CD14-positive monocyte (primary cell): ENCODE results near the gene THEM4. TPM values are rescaled to one million over a fixed set of nuclear protein-coding genes. Genes with fewer than 3 reads are reported as not detected.
"Not testable (repeated sequence)": the region's sequence is repeated elsewhere in the genome, so short reads cannot be mapped to it uniquely, and the experiment has no call there.

Experiments
- DNase-seq, 3 donors: peaks; one replicate each; pipeline ENCODE4 v3.0.0-alpha.2; 2011 to 2022
- H2AFZ ChIP-seq: 2 replicates; pipeline ENCODE4 v1.6.0; 2012; ENCODE audit warnings: mild to moderate bottlenecking, low read depth, low read length, inconsistent platforms; ENCODE audit not compliant: insufficient read depth, poor library complexity, severe bottlenecking
- H3K27ac ChIP-seq, 2 donors: 1 replicate in 1 of 2; 2 replicates in 1 of 2; pipeline ENCODE4 v1.5.1; 2012 to 2013; ENCODE audit warnings: low read length in 2 of 2, control low read depth in 1 of 2, inconsistent platforms in 1 of 2, low read depth in 1 of 2, mild to moderate bottlenecking in 1 of 2
- H3K27me3 ChIP-seq, 2 donors: one replicate each; pipeline versions ENCODE4 v1.6.0 to v1.6.1; 2011 to 2013; ENCODE audit warnings: low read length in 2 of 2; ENCODE audit not compliant: control insufficient read depth in 2 of 2, insufficient read depth in 2 of 2
- H3K36me3 ChIP-seq, 2 donors: replicated peaks in 1 of 2; 1 replicate in 1 of 2; 2 replicates in 1 of 2; pipeline versions ENCODE4 v1.5.1 to v1.6.1; 2012 to 2013; ENCODE audit warnings: low read length in 2 of 2, control low read depth in 1 of 2, inconsistent platforms in 1 of 2, mild to moderate bottlenecking in 1 of 2; ENCODE audit not compliant: insufficient read depth in 2 of 2, control insufficient read depth in 1 of 2
- H3K4me1 ChIP-seq, 2 donors: 1 replicate in 1 of 2; 2 replicates in 1 of 2; pipeline versions ENCODE4 v1.5.1 to v1.6.1; 2012 to 2013; ENCODE audit warnings: low read length in 2 of 2, control low read depth in 1 of 2, inconsistent platforms in 1 of 2, mild to moderate bottlenecking in 1 of 2, moderate library complexity in 1 of 2; ENCODE audit not compliant: insufficient read depth in 2 of 2, control insufficient read depth in 1 of 2
- H3K4me2 ChIP-seq: replicated peaks from 2 replicates; pipeline ENCODE3; 2012; ENCODE audit warnings: low read length, moderate library complexity, mild to moderate bottlenecking; ENCODE audit not compliant: poor library complexity, severe bottlenecking; ENCODE audit errors: extremely low read depth
- H3K4me3 ChIP-seq, 3 experiments: fragments of 200-600 bp in 1 of 3; sonication (generic) in 1 of 3; replicated peaks in 1 of 3; 1 replicate in 2 of 3; 2 replicates in 1 of 3; pipeline ENCODE4 v1.5.1; 2011 to 2013; ENCODE audit warnings: low read length in 3 of 3, mild to moderate bottlenecking in 3 of 3, control low read depth in 2 of 3, low read depth in 2 of 3, inconsistent platforms in 1 of 3, moderate library complexity in 1 of 3
- H3K79me2 ChIP-seq: 2 replicates; pipeline ENCODE4 v1.6.0; 2012; ENCODE audit warnings: mild to moderate bottlenecking, control low read depth, inconsistent platforms, low read length, moderate library complexity; ENCODE audit not compliant: insufficient read depth
- H3K9ac ChIP-seq: 2 replicates; pipeline ENCODE4 v1.6.0; 2017; ENCODE audit warnings: low read length, mild to moderate bottlenecking; ENCODE audit not compliant: insufficient read depth, poor library complexity, severe bottlenecking
- H3K9me3 ChIP-seq, 2 donors: replicated peaks in 1 of 2; 1 replicate in 1 of 2; 2 replicates in 1 of 2; pipeline versions ENCODE4 v1.5.1 to v1.6.1; 2012 to 2013; ENCODE audit warnings: low read length in 2 of 2, control low read depth in 1 of 2; ENCODE audit not compliant: control insufficient read depth in 1 of 2, insufficient read depth in 1 of 2
- H4K20me1 ChIP-seq: 2 replicates; pipeline ENCODE4 v1.6.0; 2012; ENCODE audit warnings: mild to moderate bottlenecking, low read length, control low read depth, moderate library complexity; ENCODE audit not compliant: insufficient read depth
- H3K27ac Mint-ChIP-seq, 7 donors: one replicate each; pipeline ENCODE4 v1.8.0; 2020; ENCODE audit warnings: mild to moderate bottlenecking in 7 of 7, mixed read lengths in 7 of 7, moderate library complexity in 6 of 7, inconsistent platforms in 2 of 7
- H3K27me3 Mint-ChIP-seq, 3 donors: one replicate each; pipeline ENCODE4 v1.8.0; 2021 to 2022; ENCODE audit warnings: low read depth in 3 of 3, mild to moderate bottlenecking in 3 of 3, mixed read lengths in 3 of 3, moderate library complexity in 3 of 3, inconsistent platforms in 1 of 3
- H3K36me3 Mint-ChIP-seq, 2 donors: one replicate each; pipeline ENCODE4 v1.8.0; 2020; ENCODE audit warnings: mixed read lengths in 2 of 2, inconsistent platforms in 1 of 2, mild to moderate bottlenecking in 1 of 2
- H3K4me1 Mint-ChIP-seq: one replicate; pipeline ENCODE4 v1.8.0; 2020; ENCODE audit warnings: mild to moderate bottlenecking, mixed read lengths
- H3K4me3 Mint-ChIP-seq, 2 donors: one replicate each; pipeline ENCODE4 v1.8.0; 2020; ENCODE audit warnings: mild to moderate bottlenecking in 2 of 2, mixed read lengths in 2 of 2, moderate library complexity in 1 of 2
- H3K9me3 Mint-ChIP-seq, 7 donors: one replicate each; pipeline ENCODE4 v1.8.0; 2020 to 2022; ENCODE audit warnings: mixed read lengths in 7 of 7, mild to moderate bottlenecking in 6 of 7, moderate library complexity in 6 of 7, inconsistent platforms in 2 of 7
- WGBS: methylation state at CpG from one replicate; pipeline ENCODE4 v1.1.5; 2013; ENCODE audit warnings: missing lambda C conversion rate; ENCODE audit not compliant: insufficient coverage; 5-methylcytosine and 5-hydroxymethylcytosine counted together
- intact Hi-C, 2 donors: fragments of 100-400 bp; cut with micrococcal nuclease; formaldehyde crosslinking; loops; one replicate each; pipeline versions ENCODE4 v1.15.0 to v1.15.1; 2023
- polyA plus RNA-seq, 3 donors: library from polyadenylated mRNA; depleted of rRNA in 1 of 3; unstranded in 2 of 3; stranded (reverse) in 1 of 3; fragments of 300-500 nt in 2 of 3; fragments of >200 nt in 1 of 3; fragmentation: Illumina TruSeq in 2 of 3; gene quantifications; 1 replicate in 2 of 3; 2 replicates in 1 of 3; pipeline ENCODE4 v1.2.3, GENCODE V29; 2012 to 2021
- TF ChIP-seq, protein P1 (sequence below): fragments of 200-600 bp; IDR thresholded peaks from one replicate; pipeline ENCODE4 v1.8.0; 2022; ENCODE audit warnings: antibody characterized with exemption, mild to moderate bottlenecking

THEM4 gene
- polyA plus RNA-seq, 3 donors, result 3.7 to 6.0 (median 4.6) TPM

DNA sequence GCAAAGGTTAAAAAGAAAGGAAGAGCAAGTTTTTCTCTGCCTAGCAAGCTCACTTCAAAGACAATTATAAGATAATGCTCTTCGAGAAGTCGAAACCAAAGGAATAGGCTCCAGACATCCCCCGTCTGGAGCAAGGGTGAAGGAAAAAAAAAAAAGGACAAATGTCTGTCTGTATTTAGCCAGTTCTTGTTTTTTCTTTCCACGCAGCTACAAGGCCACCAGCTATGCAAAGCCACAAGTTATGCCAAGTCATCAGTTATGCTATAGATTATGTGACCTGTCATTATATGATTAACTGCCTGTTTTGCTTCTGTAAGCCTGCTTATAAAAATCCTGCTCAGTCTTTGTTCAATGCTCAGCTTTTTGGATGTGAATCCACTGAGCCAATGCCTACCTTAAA is 53.4 kb downstream of the THEM4 start:
- intact Hi-C loops, result no loop called here
- WGBS, result no CpG with 5 or more reads among the region's 4 CpGs
- Mint-ChIP-seq H3K27me3 (peaks cover 1 to 9% (median 7%) of the 10 kb centered on the region in 3 donors), H3K4me1 (peaks cover 47% of the 10 kb centered on the region), H3K36me3 (no peaks in the 10 kb centered on the region), H3K4me3 (no peak overlapping the region), H3K27ac (no peak overlapping the region), H3K9me3 (peaks cover 0 to 8% (median 1%) of the 10 kb centered on the region in 7 donors)
- Histone ChIP-seq H3K36me3 (no peaks in the 10 kb centered on the region), H3K4me2 (no peak overlapping the region), H3K9me3 (no peaks in the 10 kb centered on the region), H3K4me3 (no peak overlapping the region), H3K79me2 (no peaks in the 10 kb centered on the region), H2AFZ (no peak overlapping the region), H3K9ac (no peak overlapping the region), H3K4me1 (peaks cover 35 to 36% of the 10 kb centered on the region in 2 donors), H4K20me1 (no peaks in the 10 kb centered on the region), H3K27ac (no peak overlapping the region), H3K27me3 (no peaks in the 10 kb centered on the region)
- TF ChIP-seq, protein P1, sequence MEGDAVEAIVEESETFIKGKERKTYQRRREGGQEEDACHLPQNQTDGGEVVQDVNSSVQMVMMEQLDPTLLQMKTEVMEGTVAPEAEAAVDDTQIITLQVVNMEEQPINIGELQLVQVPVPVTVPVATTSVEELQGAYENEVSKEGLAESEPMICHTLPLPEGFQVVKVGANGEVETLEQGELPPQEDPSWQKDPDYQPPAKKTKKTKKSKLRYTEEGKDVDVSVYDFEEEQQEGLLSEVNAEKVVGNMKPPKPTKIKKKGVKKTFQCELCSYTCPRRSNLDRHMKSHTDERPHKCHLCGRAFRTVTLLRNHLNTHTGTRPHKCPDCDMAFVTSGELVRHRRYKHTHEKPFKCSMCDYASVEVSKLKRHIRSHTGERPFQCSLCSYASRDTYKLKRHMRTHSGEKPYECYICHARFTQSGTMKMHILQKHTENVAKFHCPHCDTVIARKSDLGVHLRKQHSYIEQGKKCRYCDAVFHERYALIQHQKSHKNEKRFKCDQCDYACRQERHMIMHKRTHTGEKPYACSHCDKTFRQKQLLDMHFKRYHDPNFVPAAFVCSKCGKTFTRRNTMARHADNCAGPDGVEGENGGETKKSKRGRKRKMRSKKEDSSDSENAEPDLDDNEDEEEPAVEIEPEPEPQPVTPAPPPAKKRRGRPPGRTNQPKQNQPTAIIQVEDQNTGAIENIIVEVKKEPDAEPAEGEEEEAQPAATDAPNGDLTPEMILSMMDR, result no peak
- no peak for DNase-seq

DNA sequence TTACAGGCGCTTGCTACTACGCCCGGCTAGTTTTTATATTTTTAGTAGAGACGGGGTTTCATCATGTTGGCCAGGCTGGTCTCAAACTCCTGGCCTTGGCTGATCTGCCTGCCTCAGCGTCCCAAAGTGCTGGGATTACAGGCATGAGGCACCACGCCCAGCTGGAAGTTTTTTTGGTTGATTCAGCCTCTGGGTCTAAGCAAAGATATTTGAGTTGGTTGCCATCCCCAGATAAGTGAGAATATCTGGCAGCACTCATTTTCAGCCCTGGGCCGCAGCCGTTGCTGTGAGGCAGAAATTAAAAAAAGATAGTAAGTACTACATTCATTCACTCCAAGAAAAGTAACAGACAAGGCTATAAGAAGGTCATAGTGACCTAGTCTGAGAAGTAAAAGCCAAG is 53.8 kb downstream of the THEM4 start:
- H3K9me3 ChIP-seq, H3K36me3 Mint-ChIP-seq, H4K20me1 ChIP-seq, H3K27ac Mint-ChIP-seq, H3K9ac ChIP-seq, H3K4me2 ChIP-seq, H3K27me3 ChIP-seq, H3K4me3 Mint-ChIP-seq, H3K4me3 ChIP-seq, H3K79me2 ChIP-seq, H3K27ac ChIP-seq, H3K36me3 ChIP-seq, DNase-seq, H3K9me3 Mint-ChIP-seq, H2AFZ ChIP-seq, H3K27me3 Mint-ChIP-seq, intact Hi-C loops: not testable (repeated sequence)
- WGBS, result 96% methylated on average over 6 of the region's 8 CpGs
- peaks cover 47% of the 10 kb centered on the region for H3K4me1 Mint-ChIP-seq
- peaks cover 35 to 36% of the 10 kb centered on the region in 2 donors for H3K4me1 ChIP-seq
